Activated T-helper 2 cell treated with anti-CD3 and anti-CD28 coated beads, Interferon-gamma antibody, Interleukin-2, Interleukin-4, amounts not matched to agents 10 μg/mL and 5 μg/mL and 100 μg/mL, durations not matched to agents 14 hours and 24 hours and 36 hours (primary cell): ENCODE results near the gene ERBB4. TPM values are rescaled to one million over a fixed set of nuclear protein-coding genes. Genes with fewer than 3 reads are reported as not detected.
A peak's percentile ranks its signal among the peaks of the same experiment; 100 is the strongest.
"Not testable (repeated sequence)": the region's sequence is repeated elsewhere in the genome, so short reads cannot be mapped to it uniquely, and the experiment has no call there.

Experiments
- DNase-seq: peaks from one replicate; pipeline ENCODE4 v3.0.0; 2021; ENCODE audit warnings: low spot score
- H3K27ac Mint-ChIP-seq: one replicate; pipeline ENCODE4 v1.8.0; 2021; ENCODE audit warnings: mixed read lengths
- H3K27me3 Mint-ChIP-seq: one replicate; pipeline ENCODE4 v1.8.0; 2021; ENCODE audit warnings: low read depth, mixed read lengths
- H3K36me3 Mint-ChIP-seq: one replicate; pipeline ENCODE4 v1.8.0; 2021; ENCODE audit warnings: low read depth, mixed read lengths
- H3K4me1 Mint-ChIP-seq: one replicate; pipeline ENCODE4 v1.8.0; 2021; ENCODE audit warnings: low read depth, mixed read lengths
- H3K4me3 Mint-ChIP-seq: one replicate; pipeline ENCODE4 v1.8.0; 2021; ENCODE audit warnings: low read depth, mild to moderate bottlenecking, moderate library complexity, mixed read lengths
- H3K9me3 Mint-ChIP-seq: one replicate; pipeline ENCODE4 v1.8.0; 2021; ENCODE audit warnings: mixed read lengths
- intact Hi-C: fragments of 100-400 bp; cut with micrococcal nuclease; formaldehyde crosslinking; loops from one replicate; pipeline ENCODE4 v1.15.1; 2023
- total RNA-seq: library from RNA; stranded (reverse); gene quantifications from 2 replicates; pipeline ENCODE4 v1.2.3, GENCODE V29; 2022

The ERBB4 gene
- total RNA-seq, 1 donor from 2014 or later = not detected

GRCh38 chr2:211631503-211631902, 907.1 kb downstream of the ERBB4 start:
- no peak for DNase-seq
- H3K9me3 Mint-ChIP-seq = peaks cover 3% of the 10 kb centered on the region
- intact Hi-C loops = no loop called here
- H3K27me3 Mint-ChIP-seq = no peaks in the 10 kb centered on the region
- H3K27ac Mint-ChIP-seq = no peak overlapping the region
- H3K4me1 Mint-ChIP-seq = no peaks in the 10 kb centered on the region
- no peak overlapping the region for H3K4me3 Mint-ChIP-seq
- no peaks in the 10 kb centered on the region for H3K36me3 Mint-ChIP-seq

GRCh38 chr2:211623096-211623495, 915.5 kb downstream of the ERBB4 start:
- Mint-ChIP-seq H3K27ac (no peak overlapping the region), H3K4me3 (no peak overlapping the region), H3K4me1 (no peaks in the 10 kb centered on the region), H3K9me3 (no peaks in the 10 kb centered on the region), H3K27me3 (no peaks in the 10 kb centered on the region), H3K36me3 (no peaks in the 10 kb centered on the region)
- no peak for DNase-seq
- intact Hi-C loops = no loop called here

GRCh38 chr2:211620986-211621385, 917.6 kb downstream of the ERBB4 start:
- Mint-ChIP-seq H3K27ac (no peak overlapping the region), H3K9me3 (no peaks in the 10 kb centered on the region), H3K4me3 (no peak overlapping the region), H3K36me3 (no peaks in the 10 kb centered on the region), H3K4me1 (no peaks in the 10 kb centered on the region), H3K27me3 (no peaks in the 10 kb centered on the region)
- DNase-seq = no peak
- intact Hi-C loops = no loop called here

- Mint-ChIP-seq H3K4me3 (no peak overlapping the region), H3K4me1 (no peaks in the 10 kb centered on the region), H3K27me3 (no peaks in the 10 kb centered on the region), H3K27ac (no peak overlapping the region), H3K36me3 (no peaks in the 10 kb centered on the region), H3K9me3 (peaks cover 4% of the 10 kb centered on the region)
- no peak for DNase-seq
- intact Hi-C loops = no loop called here
Observed at GRCh38 chr2:211617803-211618202, 920.8 kb downstream of the ERBB4 start.

- intact Hi-C loops = no loop called here
- Mint-ChIP-seq H3K27me3 (no peaks in the 10 kb centered on the region), H3K4me3 (peak overlapping the region; percentile 50), H3K9me3 (peaks cover 4% of the 10 kb centered on the region), H3K27ac (peak overlapping the region; percentile 42), H3K36me3 (no peaks in the 10 kb centered on the region), H3K4me1 (peaks cover 6% of the 10 kb centered on the region)
- DNase-seq = no peak
Observed at GRCh38 chr2:211611621-211612020, 927.0 kb downstream of the ERBB4 start.

GRCh38 chr2:211611061-211611518, 927.5 kb downstream of the ERBB4 start:
- Mint-ChIP-seq H3K4me3 (peak overlapping the region; percentile 50), H3K36me3 (no peaks in the 10 kb centered on the region), H3K4me1 (peaks cover 6% of the 10 kb centered on the region), H3K27me3 (no peaks in the 10 kb centered on the region), H3K27ac (no peak overlapping the region), H3K9me3 (peaks cover 4% of the 10 kb centered on the region)
- DNase-seq = no peak
- intact Hi-C loops = no loop called here

GRCh38 chr2:211609127-211609526, 929.5 kb downstream of the ERBB4 start:
- Mint-ChIP-seq H3K9me3 (peaks cover 4% of the 10 kb centered on the region), H3K36me3 (no peaks in the 10 kb centered on the region), H3K27ac (no peak overlapping the region), H3K4me1 (peaks cover 6% of the 10 kb centered on the region), H3K27me3 (no peaks in the 10 kb centered on the region), H3K4me3 (no peak overlapping the region)
- intact Hi-C loops = no loop called here
- DNase-seq = no peak

GRCh38 chr2:211599146-211599545, 939.5 kb downstream of the ERBB4 start:
- Mint-ChIP-seq H3K36me3 (no peaks in the 10 kb centered on the region), H3K4me1 (no peaks in the 10 kb centered on the region), H3K9me3 (no peaks in the 10 kb centered on the region), H3K27me3 (no peaks in the 10 kb centered on the region), H3K4me3 (no peak overlapping the region), H3K27ac (no peak overlapping the region)
- intact Hi-C loops = no loop called here
- DNase-seq = no peak

- no peaks in the 10 kb centered on the region for H3K27me3 Mint-ChIP-seq
- no peak for DNase-seq
- H3K27ac Mint-ChIP-seq = no peak overlapping the region
Observed at GRCh38 chr2:211598238-211598637, 940.4 kb downstream of the ERBB4 start.

GRCh38 chr2:211592006-211592405, 946.6 kb downstream of the ERBB4 start:
- H3K27me3 Mint-ChIP-seq, H3K36me3 Mint-ChIP-seq, DNase-seq, H3K27ac Mint-ChIP-seq, H3K9me3 Mint-ChIP-seq, intact Hi-C loops, H3K4me3 Mint-ChIP-seq, H3K4me1 Mint-ChIP-seq: not testable (repeated sequence)

More at GRCh38 chr2:211598238-211598637, 940.4 kb downstream of the ERBB4 start:
- Mint-ChIP-seq H3K4me3 (no peak overlapping the region), H3K9me3 (no peaks in the 10 kb centered on the region), H3K4me1 (no peaks in the 10 kb centered on the region), H3K36me3 (no peaks in the 10 kb centered on the region)
- intact Hi-C loops = no loop called here

GRCh38 chr2:211591426-211591825, 947.2 kb downstream of the ERBB4 start:
- intact Hi-C loops = no loop called here
- Mint-ChIP-seq H3K4me3 (no peak overlapping the region), H3K27me3 (no peaks in the 10 kb centered on the region), H3K27ac (no peak overlapping the region), H3K9me3 (no peaks in the 10 kb centered on the region), H3K36me3 (no peaks in the 10 kb centered on the region), H3K4me1 (no peaks in the 10 kb centered on the region)
- no peak for DNase-seq

- H3K4me3 Mint-ChIP-seq = no peak overlapping the region
- no peaks in the 10 kb centered on the region for H3K9me3 Mint-ChIP-seq
- no peaks in the 10 kb centered on the region for H3K36me3 Mint-ChIP-seq
- no peaks in the 10 kb centered on the region for H3K4me1 Mint-ChIP-seq
- no peaks in the 10 kb centered on the region for H3K27me3 Mint-ChIP-seq
- DNase-seq = no peak
- intact Hi-C loops = no loop called here
- no peak overlapping the region for H3K27ac Mint-ChIP-seq
Observed at GRCh38 chr2:211568439-211568838, 970.2 kb downstream of the ERBB4 start.

- no peaks in the 10 kb centered on the region for H3K27me3 Mint-ChIP-seq
- H3K36me3 Mint-ChIP-seq = no peaks in the 10 kb centered on the region
- H3K4me1 Mint-ChIP-seq = no peaks in the 10 kb centered on the region
- no peak overlapping the region for H3K4me3 Mint-ChIP-seq
- DNase-seq = no peak
- H3K27ac Mint-ChIP-seq = no peak overlapping the region
- intact Hi-C loops = no loop called here
- no peaks in the 10 kb centered on the region for H3K9me3 Mint-ChIP-seq
Observed at GRCh38 chr2:211564441-211564840, 974.2 kb downstream of the ERBB4 start.

- no peak for DNase-seq
- Mint-ChIP-seq H3K27ac (no peak overlapping the region), H3K4me3 (no peak overlapping the region), H3K36me3 (no peaks in the 10 kb centered on the region), H3K4me1 (no peaks in the 10 kb centered on the region), H3K9me3 (no peaks in the 10 kb centered on the region), H3K27me3 (no peaks in the 10 kb centered on the region)
- intact Hi-C loops = no loop called here
Observed at GRCh38 chr2:211545582-211545981, 993.0 kb downstream of the ERBB4 start.
